Upper lobe of right lung (tissue), 1 donor: ENCODE data around the gene FAM171A2. TPM values are rescaled to one million over a fixed set of nuclear protein-coding genes. Genes with fewer than 3 reads are reported as not detected.

Experiments used
- ATAC-seq: fragments of 200-7000 bp; cut with Tn5 transposase; one replicate; pipeline ENCODE4 v1.9.1; 2020; ENCODE audit warnings: mild to moderate bottlenecking, moderate library complexity
- DNase-seq: peaks from one replicate; pipeline ENCODE4 v3.0.0-alpha.2; 2020
- H3K27ac ChIP-seq: fragments of 200-600 bp; one replicate; pipeline ENCODE4 v1.8.0; 2022
- H3K27me3 ChIP-seq: fragments of 200-600 bp; one replicate; pipeline ENCODE4 v1.8.0; 2022; ENCODE audit warnings: mild to moderate bottlenecking
- H3K36me3 ChIP-seq: fragments of 200-600 bp; one replicate; pipeline ENCODE4 v1.8.0; 2022
- H3K4me1 ChIP-seq: fragments of 200-600 bp; one replicate; pipeline ENCODE4 v1.8.0; 2022
- H3K4me3 ChIP-seq: fragments of 200-600 bp; one replicate; pipeline ENCODE4 v1.8.0; 2022; ENCODE audit warnings: mild to moderate bottlenecking
- H3K9me3 ChIP-seq: fragments of 200-600 bp; one replicate; pipeline ENCODE4 v1.8.0; 2022
- CTCF ChIP-seq: fragments of 200-600 bp; IDR thresholded peaks from one replicate; pipeline ENCODE4 v1.8.0; 2022; ENCODE audit warnings: antibody characterized with exemption
- intact Hi-C: fragments of 100-400 bp; cut with DNase I; formaldehyde crosslinking; loops from one replicate; pipeline ENCODE4 v1.11.0; 2022
- total RNA-seq: library from RNA; stranded (reverse); fragmentation: NEBNext Ultra II Directional; extraction: Animal tissue kit (Norgen Biotek cat#: 25700); gene quantifications from one replicate; pipeline ENCODE4 v1.2.1, GENCODE V29; 2021
- donor health status: DM: no; HTN: yes; CAD: no; lungs with severe emphysema.

FAM171A2 gene
- total RNA-seq, 1 donor from 2014 or later: 1.8 TPM

- intact Hi-C loops: no loop called here
- Histone ChIP-seq H3K4me3 (no peak overlapping the region), H3K4me1 (no peaks in the 10 kb centered on the region), H3K27ac (no peak overlapping the region), H3K36me3 (peaks cover 24% of the 10 kb centered on the region), H3K27me3 (no peaks in the 10 kb centered on the region), H3K9me3 (no peaks in the 10 kb centered on the region)
- no peak for ATAC-seq
- no peak for DNase-seq
- TF ChIP-seq CTCF: no peak
Observed at GRCh38 chr17:44355642-44356099, 8.0 kb downstream of the FAM171A2 start.

- no peak overlapping the region for H3K4me3 ChIP-seq
- peak; percentile 73 for DNase-seq
Observed at GRCh38 chr17:44354582-44355561, 8.8 kb downstream of the FAM171A2 start.

GRCh38 chr17:44353672-44354331 is 9.9 kb downstream of the FAM171A2 start:
- peaks cover 39% of the 10 kb centered on the region for H3K36me3 ChIP-seq
- intact Hi-C loops: no loop called here
- no peak overlapping the region for H3K27ac ChIP-seq
- no peaks in the 10 kb centered on the region for H3K27me3 ChIP-seq
- peak; percentile 46 for ATAC-seq
- H3K9me3 ChIP-seq: no peaks in the 10 kb centered on the region
- H3K4me1 ChIP-seq: no peaks in the 10 kb centered on the region
- DNase-seq: peak; percentile 74
- TF ChIP-seq CTCF: no peak
- peak overlapping the region; percentile 23 for H3K4me3 ChIP-seq

More at GRCh38 chr17:44354582-44355561, 8.8 kb downstream of the FAM171A2 start:
- Histone ChIP-seq H3K9me3 (no peaks in the 10 kb centered on the region), H3K36me3 (peaks cover 30% of the 10 kb centered on the region), H3K27me3 (no peaks in the 10 kb centered on the region), H3K27ac (no peak overlapping the region), H3K4me1 (no peaks in the 10 kb centered on the region)
- intact Hi-C loops: no loop called here
- peak; percentile 20 for TF ChIP-seq CTCF
- peak; percentile 10 for ATAC-seq

- H3K27ac ChIP-seq: no peak overlapping the region
- peaks cover 39% of the 10 kb centered on the region for H3K36me3 ChIP-seq
- no peaks in the 10 kb centered on the region for H3K9me3 ChIP-seq
- no peaks in the 10 kb centered on the region for H3K27me3 ChIP-seq
- DNase-seq: no peak
- no peak for TF ChIP-seq CTCF
- H3K4me3 ChIP-seq: peak overlapping the region; percentile 23
- intact Hi-C loops: no loop called here
- ATAC-seq: no peak
- no peaks in the 10 kb centered on the region for H3K4me1 ChIP-seq
Observed at GRCh38 chr17:44352828-44353671, 10.6 kb downstream of the FAM171A2 start.
